ENCODE data around the gene NMT1.

Gene NMT1

DNA sequence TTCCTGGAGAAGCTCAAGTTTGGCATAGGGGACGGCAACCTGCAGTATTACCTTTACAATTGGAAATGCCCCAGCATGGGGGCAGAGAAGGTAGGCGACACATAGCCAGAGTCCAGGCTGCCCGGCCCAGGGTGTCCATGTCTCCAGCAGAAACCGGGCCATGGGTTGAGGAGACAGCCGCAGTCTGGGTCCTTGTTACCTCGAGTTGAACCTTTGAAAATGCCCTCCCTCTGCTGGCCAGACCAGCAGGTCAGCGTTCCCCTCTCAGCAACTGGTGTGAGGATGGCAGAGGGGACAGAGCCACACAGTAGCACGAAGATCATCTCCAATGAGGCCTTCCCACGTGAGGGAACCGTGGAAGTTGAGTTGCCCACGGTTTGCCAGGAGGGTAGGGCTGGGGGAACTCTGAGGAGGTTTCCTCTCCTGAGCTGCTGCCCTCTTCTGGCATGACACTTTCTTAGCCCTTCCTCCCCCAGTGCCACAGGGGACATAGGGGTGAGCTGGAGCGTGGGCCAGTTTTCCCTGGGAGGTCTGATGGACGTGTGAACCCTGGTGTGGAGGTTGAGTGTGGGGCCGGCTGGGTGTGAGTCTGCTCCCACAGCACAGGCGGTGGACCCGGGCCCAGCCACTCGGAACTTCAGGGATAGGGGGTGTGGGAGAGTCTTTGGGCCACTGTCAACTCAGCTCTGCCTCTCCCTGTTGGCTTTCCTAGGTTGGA lies 43.9 kb downstream of the NMT1 start:
- DNase-seq: no peak
- TF ChIP-seq, protein P1, sequence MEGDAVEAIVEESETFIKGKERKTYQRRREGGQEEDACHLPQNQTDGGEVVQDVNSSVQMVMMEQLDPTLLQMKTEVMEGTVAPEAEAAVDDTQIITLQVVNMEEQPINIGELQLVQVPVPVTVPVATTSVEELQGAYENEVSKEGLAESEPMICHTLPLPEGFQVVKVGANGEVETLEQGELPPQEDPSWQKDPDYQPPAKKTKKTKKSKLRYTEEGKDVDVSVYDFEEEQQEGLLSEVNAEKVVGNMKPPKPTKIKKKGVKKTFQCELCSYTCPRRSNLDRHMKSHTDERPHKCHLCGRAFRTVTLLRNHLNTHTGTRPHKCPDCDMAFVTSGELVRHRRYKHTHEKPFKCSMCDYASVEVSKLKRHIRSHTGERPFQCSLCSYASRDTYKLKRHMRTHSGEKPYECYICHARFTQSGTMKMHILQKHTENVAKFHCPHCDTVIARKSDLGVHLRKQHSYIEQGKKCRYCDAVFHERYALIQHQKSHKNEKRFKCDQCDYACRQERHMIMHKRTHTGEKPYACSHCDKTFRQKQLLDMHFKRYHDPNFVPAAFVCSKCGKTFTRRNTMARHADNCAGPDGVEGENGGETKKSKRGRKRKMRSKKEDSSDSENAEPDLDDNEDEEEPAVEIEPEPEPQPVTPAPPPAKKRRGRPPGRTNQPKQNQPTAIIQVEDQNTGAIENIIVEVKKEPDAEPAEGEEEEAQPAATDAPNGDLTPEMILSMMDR (IDR thresholded peaks at IDR 0.05; ENCODE audit: low read depth, low read length, missing control alignments): peak; percentile 21
- in situ Hi-C loops (cut with HindIII; ENCODE audit: low pct_ligation_motif_present, low sequenced_read_pairs): no loop called here
- Histone ChIP-seq H3K4me3 (ENCODE audit: low read depth, low read length) (no peak overlapping the region), H3K36me3 (replicated peaks) (peaks cover 75% of the 10 kb centered on the region), H3K27ac (no peak overlapping the region), H3K27me3 (replicated peaks) (no peaks in the 10 kb centered on the region)

DNA sequence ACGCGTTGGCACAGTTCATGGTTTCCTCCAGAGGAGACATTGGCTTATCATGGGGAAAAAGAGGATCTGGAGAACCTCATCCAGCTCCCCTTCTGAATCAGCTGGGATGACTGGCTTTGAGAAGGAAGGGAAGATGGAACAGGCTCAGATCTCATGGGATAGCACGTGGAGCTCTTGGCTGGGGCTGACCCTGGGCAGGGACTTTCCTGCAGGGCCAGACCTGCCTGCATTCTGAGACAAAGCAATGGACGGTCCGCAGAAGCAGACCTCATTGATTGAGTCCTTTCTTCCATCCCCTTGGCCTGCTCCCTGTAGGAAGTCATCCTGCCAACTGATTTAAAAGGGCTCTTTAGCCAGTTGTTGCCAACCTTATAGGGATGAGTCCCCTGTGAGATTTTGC lies 45.0 kb downstream of the NMT1 start:
- Histone ChIP-seq H3K36me3 (replicated peaks) (peaks cover 70% of the 10 kb centered on the region), H3K27me3 (replicated peaks) (no peaks in the 10 kb centered on the region), H3K27ac (no peak overlapping the region), H3K4me3 (ENCODE audit: low read depth, low read length) (no peak overlapping the region)
- in situ Hi-C loops (cut with HindIII; ENCODE audit: low pct_ligation_motif_present, low sequenced_read_pairs): no loop called here
- TF ChIP-seq, protein P1 (IDR thresholded peaks at IDR 0.05; ENCODE audit: low read depth, low read length, missing control alignments): no peak
- DNase-seq: no peak

DNA sequence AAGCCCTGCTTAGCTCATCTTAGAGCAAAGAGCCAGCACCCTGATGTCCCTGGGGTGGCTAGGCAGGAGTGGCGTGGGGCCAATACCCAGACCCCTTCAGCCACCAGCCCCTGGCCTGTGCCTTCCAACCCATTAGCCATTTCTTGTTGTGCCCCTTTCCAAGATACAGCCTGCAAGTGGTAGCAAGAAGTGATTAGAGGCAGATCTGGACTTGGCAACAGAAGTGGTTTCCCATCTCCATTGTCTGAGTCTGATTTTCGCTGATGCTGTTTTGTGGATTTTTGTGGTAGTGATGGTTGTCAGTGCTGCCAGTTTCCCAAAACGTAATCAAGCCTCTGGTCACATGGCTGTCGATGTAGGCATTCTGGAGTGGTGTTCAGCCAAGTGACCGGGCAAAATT lies 45.5 kb downstream of the NMT1 start:
- H3K27ac ChIP-seq: no peak overlapping the region
- TF ChIP-seq, protein P1 (IDR thresholded peaks at IDR 0.05; ENCODE audit: low read depth, low read length, missing control alignments): no peak
- H3K36me3 ChIP-seq (replicated peaks): peaks cover 66% of the 10 kb centered on the region
- no peaks in the 10 kb centered on the region for H3K27me3 ChIP-seq (replicated peaks)
- in situ Hi-C loops (cut with HindIII; ENCODE audit: low pct_ligation_motif_present, low sequenced_read_pairs): no loop called here
- DNase-seq: no peak
- H3K4me3 ChIP-seq (ENCODE audit: low read depth, low read length): no peak overlapping the region

DNA sequence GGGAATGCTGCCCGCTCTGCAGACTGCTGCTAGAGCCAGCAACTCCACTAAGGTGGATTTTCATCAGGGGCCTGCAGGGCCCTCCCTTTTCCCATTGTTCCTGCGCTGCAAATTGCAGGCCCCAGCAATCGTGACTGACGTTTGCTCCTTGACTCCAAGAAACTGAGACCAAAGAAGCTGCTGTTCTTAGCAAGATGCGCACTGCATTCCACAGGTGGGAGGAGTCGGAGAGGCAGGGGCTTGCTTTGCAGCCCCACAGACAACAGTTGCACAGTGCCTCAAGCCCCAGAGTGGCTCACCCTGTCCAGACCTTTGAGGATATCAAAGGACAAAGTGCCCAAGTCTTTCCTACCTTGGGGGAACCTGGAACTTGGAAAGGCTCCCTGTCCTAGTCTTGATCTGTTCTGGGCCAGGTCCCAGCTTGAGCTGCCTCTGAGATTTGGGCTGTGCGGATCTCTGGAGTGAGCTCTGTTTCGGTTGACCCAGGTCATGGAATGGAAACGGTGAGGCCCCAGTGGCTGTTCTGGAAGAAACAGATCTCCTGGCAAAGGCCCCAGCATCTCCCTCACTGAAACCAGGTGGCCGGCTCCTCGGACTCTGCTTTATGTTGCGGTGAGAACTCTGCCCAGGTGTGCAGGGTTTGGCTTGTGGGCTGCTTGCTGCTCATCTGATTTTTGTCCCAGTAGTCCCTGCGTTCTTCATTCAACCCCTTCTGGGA lies 46.3 kb downstream of the NMT1 start:
- DNase-seq: no peak
- no peak overlapping the region for H3K27ac ChIP-seq
- TF ChIP-seq, protein P1 (IDR thresholded peaks at IDR 0.05; ENCODE audit: low read depth, low read length, missing control alignments): no peak
- no peaks in the 10 kb centered on the region for H3K27me3 ChIP-seq (replicated peaks)
- in situ Hi-C loops (cut with HindIII; ENCODE audit: low pct_ligation_motif_present, low sequenced_read_pairs): no loop called here
- H3K36me3 ChIP-seq (replicated peaks): peaks cover 64% of the 10 kb centered on the region
- H3K4me3 ChIP-seq (ENCODE audit: low read depth, low read length): no peak overlapping the region

DNA sequence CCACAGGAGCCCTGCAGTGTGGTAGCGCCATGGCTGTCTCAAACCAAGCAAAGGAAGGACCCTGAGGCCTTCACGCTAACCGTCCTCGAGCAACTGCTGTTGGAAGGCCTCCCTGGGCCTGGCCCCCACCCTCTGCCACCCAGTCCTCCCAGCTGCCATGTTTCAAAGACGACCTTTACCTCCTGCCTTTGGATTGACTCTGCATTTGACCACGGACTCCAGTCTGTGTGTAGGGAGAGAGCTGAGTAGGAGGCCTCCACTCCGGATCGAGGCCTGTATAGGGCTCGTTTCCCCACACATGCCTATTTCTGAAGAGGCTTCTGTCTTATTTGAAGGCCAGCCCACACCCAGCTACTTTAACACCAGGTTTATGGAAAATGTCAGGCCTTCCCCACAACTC lies 46.9 kb downstream of the NMT1 start:
- H3K4me3 ChIP-seq (ENCODE audit: low read depth, low read length): no peak overlapping the region
- H3K27me3 ChIP-seq (replicated peaks): no peaks in the 10 kb centered on the region
- TF ChIP-seq, protein P1 (IDR thresholded peaks at IDR 0.05; ENCODE audit: low read depth, low read length, missing control alignments): no peak
- peaks cover 60% of the 10 kb centered on the region for H3K36me3 ChIP-seq (replicated peaks)
- in situ Hi-C loops (cut with HindIII; ENCODE audit: low pct_ligation_motif_present, low sequenced_read_pairs): no loop called here
- DNase-seq: no peak
- no peak overlapping the region for H3K27ac ChIP-seq

All from brain microvascular endothelial cell (primary cell).